Neural cell (in vitro differentiated cells): ENCODE results near the gene NOTUM.

Experiments
- EZH2 ChIP-seq: fragments of 200-600, 300-800 bp; shearing (Covaris generic), sonication (generic); IDR thresholded peaks from 2 replicates; pipeline ENCODE4 v1.6.1; 2014; ENCODE audit warnings: antibody characterized with exemption, low read length, borderline replicate concordance, mild to moderate bottlenecking; ENCODE audit not compliant: insufficient read depth, poor library complexity, severe bottlenecking
- REST ChIP-seq: IDR thresholded peaks from 2 replicates; pipeline ENCODE4 v1.6.1; 2012; ENCODE audit warnings: borderline replicate concordance

- TF ChIP-seq EZH2 (no peak), REST (no peak)
Measured at GRCh38 chr17:81908793-81909192, 52.2 kb downstream of the NOTUM start.
